ENCODE measurements around the gene IGFL2.

Gene IGFL2

GRCh38 chr19:46209051-46209450, 61.0 kb downstream of the IGFL2 start:
- DNase-seq (ENCODE audit: low spot score): no peak

GRCh38 chr19:46209472-46209871, 61.4 kb downstream of the IGFL2 start:
- DNase-seq (ENCODE audit: low spot score): no peak

DNA sequence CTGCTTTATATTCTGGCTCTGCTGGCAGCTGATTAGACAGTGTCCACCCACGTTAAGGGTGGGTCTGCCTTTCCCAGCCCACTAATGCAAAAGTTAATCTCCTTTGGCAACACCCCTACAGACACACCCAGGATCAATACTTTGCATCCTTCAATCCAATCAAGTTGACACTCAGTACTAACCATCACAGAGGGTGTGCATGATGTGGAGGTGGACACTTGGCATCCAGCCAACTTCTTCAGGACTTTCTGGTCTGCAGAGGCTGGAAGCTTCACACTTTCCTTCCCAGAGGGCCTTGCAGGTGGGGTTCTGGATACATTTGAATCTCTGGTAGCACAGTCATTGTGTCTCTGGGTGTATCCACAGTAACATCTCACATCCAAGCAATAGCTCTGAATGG, 62.6 kb downstream of the IGFL2 start:
- no peak for DNase-seq (ENCODE audit: low spot score)

Measured in CD4-positive, alpha-beta T cell treated with Interleukin-15 for 4 hours (primary cell).